Activated CD8-positive, alpha-beta memory T cell treated with anti-CD3 and anti-CD28 coated beads, Interleukin-2, amount 50 U/mL, for 4 hours (primary cell): Measurements from ENCODE around the gene ZNF385B.
"Not testable (repeated sequence)": the region's sequence is repeated elsewhere in the genome, so short reads cannot be mapped to it uniquely, and the experiment has no call there.

Experiments used
- DNase-seq: peaks from one replicate; pipeline ENCODE4 v3.0.0-alpha.2; 2020

Gene ZNF385B

DNA sequence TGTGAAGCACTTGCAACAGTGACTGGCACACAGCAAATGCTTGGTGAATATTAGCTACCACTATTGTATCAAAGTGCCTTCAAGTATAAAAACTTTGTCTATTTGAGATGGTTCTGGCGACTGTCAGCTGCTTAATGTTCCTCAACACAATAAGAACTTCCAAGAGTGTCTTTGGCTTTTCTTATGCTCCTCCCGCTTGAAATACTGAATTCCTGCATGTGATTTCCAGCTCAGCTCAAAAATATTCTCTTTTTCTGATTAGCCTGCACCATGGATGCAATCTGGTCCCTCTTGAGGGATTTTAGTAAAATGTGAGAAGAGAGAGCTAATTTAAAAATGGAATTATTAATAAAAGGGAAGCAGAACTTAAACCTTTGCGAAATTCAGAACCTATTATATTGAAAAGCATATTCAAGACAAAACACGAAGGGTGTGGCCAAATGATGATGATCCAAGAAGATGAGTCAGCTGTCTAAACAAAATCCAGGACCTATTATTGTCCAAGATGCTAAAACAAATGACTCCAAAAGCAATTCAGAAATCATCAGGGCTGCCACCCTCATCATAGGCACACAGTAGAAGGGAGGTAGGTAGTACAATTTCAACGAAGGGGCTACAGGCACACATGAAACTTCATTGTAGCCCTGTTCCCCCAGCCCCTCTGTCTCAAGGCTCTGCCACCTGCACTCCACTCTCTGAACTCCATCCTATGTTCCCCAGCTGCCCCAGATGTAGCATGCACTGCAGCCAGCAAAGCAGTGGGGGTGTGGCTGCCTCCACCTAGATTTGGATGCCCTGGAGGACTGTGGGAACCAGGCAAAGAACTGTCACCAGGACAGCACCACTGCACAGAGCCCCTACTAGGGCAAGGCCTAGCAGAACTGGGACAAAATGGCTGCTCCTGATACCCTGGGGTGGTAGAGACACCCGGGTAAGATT, 190.1 kb downstream of the ZNF385B start:
- no peak for DNase-seq

DNA sequence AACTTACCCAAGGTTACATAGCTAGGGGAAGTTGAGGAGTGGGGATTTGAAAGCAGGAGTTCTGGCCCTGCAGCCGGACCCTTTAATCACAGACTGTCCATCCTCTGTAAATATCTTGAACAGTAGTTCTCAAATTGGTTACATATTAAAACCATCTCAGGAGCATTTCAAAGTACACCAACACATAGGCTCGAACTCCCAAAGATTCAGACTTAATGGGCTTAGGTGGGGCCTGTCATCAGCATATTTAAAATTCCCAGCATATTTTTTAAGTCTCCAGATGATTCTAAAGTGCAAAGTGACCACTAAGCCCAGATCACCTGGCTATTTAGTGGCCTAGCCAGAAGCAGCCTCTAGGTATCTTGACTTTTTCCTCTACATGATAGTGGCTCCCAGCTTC, 192.2 kb downstream of the ZNF385B start:
- no peak for DNase-seq

DNA sequence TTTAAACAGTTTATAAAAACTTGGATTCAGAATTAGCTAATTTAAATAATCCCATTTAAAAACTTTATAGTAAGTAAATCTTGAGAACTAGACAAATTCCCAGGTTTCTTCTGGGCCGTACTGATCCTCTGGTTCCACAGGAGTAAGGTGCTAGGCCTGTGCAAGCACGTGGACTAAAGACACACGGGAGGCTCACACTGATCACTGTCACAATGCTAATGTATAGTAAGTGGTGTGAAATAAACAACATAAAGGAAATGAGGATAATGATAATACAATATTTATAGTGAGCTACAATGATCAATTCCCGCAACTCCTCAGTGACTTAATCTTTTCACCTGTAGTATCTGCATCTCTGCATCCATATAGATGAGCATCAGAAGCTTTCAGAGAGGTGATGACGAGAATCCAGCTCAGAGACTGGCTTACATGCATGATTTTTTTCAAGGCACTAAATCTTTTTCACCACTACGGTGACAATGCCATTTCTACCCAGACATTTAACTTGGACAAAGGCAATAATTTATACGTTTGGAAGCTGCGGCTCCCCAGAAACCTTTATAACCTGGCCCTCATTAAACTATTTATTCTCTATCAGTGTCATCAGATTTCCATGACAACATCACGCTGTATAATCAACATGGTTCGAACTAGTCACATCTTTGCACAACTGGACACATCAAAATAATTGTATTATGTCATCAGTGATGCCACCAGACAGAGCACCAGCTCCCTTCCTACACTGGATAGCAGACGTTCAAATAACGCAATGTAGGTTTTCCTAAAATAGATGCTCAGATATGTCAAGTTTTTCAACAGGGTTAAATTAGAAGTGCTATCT, 196.2 kb downstream of the ZNF385B start:
- DNase-seq: no peak

DNA sequence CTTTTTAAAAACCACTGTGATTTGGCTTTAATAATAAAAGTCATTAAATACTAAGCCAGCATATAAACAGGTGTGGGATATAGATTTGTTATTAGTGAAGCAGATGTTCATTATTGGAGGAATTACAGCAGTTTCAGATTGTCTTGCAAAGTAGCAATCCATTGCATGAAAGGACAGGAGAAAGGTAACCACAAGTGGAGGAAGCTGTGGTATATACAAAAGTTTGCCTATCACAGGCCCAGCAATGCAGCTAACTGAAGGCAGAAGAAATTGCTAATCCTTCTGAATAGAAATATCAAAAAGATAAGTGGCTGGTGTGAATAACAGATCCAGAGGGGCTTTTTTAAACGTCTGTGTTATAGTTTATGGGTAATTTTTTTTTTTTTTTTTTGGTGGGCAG, 199.4 kb downstream of the ZNF385B start:
- no peak for DNase-seq

DNA sequence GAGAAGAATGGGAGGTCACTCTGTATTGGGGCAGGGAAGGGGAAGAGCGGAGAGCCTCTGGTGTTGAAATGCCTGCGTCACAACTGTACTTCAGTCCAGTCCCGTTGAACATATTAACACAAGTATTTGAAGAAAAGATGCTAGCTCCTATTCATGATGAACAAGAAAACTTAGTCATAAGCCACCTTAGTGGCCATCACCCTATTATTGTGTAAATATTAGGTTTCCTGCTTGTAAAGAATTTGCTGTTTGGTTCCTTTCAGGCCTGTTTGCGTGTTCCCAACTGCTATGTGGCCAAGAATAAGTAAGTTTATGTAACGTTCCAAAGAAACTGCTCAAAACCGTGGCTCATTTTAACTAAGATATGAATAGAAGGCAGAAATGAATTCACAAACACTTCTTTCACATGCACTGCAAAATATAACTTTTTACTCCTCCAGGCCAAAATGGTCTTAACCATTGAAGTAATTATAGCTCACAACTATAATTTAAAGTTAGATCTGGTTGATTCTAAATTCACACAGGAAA, 204.3 kb downstream of the ZNF385B start:
- DNase-seq: no peak

DNA sequence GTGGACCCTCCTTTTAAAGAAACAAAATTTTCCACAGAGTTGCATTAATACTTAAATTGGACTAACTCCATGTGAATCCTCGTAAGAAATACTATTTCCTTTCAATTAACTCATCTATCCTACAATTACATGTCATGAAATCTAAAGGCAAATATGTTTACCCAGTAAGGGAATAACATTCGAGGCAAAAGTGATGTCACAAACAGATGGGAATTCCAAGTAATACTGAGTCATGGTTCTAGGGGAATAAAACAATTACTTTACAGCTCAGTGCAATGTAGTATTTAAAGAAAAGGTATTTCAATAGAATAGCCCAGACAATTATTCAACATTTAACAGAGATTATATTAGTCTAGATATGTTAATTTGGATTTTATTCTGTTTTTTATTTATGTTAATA, 205.8 kb downstream of the ZNF385B start:
- no peak for DNase-seq

DNA sequence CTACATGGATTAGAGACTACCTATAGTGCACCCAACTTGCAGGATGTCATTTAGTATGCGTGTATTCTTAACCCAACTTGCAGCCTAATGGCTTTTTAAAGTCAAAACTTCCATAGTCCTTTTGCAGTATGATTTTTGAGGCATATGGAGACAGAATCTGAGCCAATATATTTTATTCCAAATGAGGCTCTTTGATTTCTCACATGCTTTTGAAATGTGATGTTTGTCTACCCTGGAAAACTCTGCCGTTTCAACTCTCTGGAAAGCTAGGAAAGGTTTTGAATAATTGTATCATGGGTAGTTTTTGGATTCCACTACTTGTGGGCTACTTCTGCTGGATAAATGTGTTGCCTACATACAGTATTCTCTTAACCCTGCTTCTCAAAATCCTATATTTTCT, 206.6 kb downstream of the ZNF385B start:
- DNase-seq: no peak

DNA sequence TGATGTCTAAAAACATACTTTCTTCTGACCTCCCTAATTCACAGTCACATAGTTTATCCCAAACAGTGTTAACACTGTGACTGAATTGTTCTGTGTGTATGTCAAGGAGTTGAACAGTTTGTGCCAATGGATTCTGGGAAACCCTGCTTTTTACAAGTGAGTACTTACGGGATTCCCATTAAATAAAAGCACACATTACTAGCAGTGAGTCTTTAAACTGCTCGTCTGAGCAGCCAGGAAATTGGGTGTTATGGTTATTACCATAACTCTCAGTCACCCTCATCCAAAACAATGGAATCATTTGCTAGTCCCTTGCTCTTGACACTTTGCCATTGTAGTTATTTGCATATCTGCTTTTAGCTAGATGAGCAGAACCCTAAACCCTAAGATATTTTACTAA, 209.1 kb downstream of the ZNF385B start:
- no peak for DNase-seq

DNA sequence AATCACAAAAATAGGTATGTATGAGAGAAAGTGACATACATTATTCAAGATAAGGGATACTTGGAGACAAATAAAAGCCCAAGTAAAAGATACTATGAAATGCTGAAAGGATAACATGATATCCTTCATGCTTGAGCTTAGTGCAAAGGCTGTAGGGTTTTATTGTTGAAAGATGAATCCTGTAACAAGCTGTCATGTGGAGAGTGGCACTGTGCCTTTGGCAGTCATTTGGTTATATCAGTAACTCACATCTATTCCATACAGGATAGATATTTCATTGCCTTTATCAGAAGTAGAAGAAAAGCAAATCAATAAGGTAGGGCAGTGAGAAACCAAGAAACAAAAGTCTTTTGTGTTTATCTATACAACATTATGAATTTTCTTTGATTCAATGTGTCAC, 211.0 kb downstream of the ZNF385B start:
- no peak for DNase-seq

DNA sequence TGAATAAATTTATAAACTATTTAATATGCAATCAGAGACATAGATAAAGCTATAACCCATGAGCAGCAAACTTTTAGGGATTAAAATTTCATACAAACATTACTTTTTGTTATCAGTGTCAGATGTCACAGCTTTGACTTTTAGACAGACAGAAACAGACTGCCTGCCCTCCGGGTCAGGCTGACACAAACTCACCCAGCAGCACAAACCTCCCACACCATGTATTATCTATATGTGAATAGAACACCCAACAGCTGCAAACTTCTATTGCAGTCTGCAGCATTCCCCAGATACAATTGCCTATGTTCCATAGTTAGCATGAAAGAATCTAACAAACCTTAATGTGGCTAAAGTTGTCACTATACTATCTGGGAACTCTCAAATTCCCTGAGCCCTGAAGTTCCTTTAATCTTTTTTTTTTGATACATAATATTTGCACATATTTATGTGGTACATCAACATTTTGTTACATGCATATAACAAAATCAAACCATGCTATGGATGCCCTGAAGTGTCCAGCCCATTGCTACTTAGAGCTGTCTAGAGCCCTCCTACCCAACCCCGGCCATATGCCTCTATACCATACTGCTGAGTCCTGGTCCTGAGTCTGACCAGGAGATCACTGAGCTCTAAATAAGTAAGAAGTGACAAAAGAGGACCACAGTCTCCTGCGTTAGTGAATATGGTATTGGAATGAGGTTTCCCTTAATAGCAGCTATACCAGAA, 214.4 kb downstream of the ZNF385B start:
- DNase-seq: no peak

DNA sequence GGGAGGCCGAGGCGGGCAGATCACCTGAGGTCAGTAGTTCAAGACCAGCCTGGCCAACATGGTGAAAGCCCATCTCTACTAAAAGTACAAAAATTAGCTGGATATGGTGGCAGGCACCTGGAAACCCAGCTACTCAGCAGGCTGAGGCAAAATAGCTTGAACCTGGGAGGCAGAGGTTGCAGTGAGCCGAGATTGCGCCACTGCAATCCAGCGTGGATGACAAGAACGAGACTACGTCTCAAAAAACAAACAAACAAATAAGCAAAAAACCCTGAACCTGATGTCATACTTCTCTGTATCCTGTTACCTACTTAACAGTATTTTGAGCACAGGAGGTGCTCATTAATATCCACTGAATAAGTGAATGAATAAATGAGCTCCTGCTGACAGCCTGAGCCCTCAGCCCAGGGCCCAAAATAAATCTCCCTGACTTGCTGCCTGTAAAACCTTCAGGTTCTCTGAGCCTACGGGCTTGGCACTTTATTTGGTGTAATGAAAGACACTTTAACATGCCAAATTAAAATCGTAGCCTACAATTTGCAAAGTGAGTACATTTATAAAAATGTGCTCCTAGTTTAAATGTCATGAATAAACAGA, 215.1 kb downstream of the ZNF385B start:
- DNase-seq: no peak

DNA sequence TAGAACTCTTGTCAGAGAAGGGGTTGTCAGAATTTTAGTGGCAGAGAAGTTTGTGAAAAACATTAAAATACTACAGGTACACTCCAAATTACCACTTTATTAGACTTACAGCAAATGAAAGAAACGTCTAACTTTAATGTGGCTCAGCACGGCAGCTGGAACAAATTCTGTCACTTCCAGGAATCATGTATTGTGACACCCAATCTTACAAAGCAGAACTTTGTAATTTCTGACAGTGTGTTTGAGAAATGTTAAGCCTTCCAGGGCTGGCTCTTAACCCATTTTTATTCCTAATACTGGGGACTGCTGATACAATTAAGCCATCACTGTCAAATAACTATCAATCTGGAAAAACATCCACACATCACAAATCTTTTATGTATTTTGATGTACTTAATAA, 216.4 kb downstream of the ZNF385B start:
- no peak for DNase-seq

DNA sequence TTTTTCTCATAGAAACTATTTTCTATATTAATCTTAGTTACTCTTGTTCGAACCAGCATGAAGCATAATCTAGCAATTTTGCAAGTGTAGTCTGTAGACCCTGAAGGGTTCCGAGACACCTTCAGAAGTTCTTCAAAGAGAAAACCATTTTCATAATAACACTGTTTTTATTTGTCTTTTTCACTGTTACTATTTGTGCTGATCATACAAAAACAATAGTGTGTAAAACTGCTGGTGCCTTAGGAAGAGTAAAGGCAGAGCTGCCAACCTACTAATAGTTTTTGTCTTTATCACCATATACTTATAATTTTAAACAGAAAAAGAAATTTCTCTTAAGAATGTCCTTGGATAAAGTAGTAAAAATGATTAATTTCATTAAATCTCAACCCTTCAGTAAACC, 218.9 kb downstream of the ZNF385B start:
- no peak for DNase-seq

DNA sequence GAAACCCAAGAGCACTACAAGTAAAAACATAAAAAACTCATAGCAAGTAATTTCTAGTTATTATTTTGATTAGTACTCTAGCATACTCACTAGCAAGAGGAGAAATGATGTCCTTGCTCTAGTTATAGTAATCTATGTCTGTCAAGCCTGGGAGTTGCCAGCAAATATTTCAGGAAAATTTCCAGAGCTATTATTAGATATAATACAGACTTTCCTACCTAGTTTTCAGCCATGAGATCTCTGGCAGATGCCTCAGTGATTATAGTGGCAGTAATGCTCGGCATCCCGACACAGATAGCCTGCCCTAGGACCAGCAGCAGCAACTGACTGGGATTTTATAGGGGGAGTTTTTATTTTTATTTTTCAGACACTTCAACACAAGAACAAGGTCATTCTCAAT, 224.4 kb downstream of the ZNF385B start:
- DNase-seq: no peak

DNA sequence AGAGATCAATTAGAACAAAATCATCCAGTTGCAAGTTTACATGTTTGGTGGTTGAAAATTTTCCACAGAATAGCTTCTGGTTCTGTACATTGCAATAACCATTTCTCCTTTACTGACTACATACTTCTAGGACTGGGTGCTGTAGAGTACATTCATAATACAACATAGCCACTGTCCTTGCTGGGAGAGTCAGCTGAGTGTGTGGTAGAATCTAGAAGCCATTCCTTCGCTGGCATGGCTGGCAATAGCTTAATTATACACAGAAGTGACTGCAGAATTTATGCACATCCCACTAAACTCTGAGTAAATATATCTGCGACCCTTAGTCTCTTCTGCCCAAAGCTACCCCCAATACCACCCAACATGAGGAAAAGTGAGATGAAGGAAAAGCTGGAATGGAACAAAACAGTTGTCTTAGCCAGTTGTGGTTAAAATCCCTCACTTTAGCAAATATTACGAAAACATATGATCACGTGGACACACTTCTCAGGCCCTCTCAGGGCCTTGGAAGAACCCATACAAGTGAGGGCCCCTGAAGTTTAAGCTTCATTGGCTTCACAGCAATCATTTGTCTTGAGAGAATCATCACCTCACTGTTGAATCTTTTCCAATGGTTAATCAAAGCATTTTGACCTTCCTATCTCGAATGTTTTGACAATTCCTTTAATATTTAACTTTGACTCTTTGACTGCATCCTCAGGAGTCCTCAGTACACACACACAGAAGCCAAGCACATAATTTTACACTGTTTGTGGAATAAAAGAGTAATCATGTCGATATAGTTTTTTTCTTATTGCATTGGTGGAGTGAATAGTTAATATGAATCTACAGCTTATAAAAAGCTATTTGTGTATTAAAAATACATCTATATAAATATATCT, 225.1 kb downstream of the ZNF385B start:
- DNase-seq: no peak

DNA sequence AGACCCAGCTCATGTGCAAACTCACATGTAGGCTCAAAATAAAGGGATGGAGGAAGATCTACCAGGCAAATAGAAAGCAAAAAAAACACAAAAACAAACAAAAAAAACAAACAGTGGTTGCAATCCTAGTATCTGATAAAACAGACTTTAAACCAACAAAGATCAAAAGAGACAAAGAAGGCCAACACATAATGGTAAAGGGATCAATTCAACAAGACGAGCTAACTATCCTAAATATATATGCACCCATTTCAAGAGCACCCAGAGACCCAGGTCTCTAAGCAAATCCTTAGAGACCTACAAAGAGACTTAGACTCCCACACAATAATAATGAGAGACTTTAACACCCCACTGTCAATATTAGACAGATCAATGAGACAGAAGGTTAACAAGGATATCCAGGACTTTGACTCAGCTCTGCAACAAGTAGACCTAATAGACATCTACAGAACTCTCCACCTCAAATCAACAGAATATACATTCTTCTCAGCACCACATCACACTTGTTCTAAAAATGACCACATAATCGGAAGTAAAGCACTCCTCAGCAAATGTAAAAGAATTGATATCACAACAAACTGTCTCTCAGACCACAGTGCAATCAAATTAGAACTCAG, 229.5 kb downstream of the ZNF385B start:
- not testable (repeated sequence) for DNase-seq

DNA sequence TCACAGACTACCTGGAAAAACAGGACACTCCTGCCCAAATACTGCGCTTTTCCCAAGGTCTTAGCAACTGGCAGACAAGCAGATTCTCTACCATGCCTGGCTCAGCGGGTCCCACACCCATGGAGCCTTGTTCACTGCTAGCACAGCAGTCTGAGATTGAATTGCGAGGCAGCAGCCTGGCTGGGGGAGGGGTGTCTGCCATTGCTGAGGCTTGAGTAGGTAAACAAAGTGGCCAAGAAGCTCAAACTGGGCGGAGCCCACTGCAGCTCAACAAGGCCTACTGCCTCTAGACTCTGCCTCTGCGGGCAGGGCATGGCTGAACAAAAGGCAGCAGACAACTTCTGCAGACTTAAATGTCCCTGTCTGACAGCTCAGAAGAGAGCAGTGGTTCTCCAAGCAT, 231.6 kb downstream of the ZNF385B start:
- not testable (repeated sequence) for DNase-seq

DNA sequence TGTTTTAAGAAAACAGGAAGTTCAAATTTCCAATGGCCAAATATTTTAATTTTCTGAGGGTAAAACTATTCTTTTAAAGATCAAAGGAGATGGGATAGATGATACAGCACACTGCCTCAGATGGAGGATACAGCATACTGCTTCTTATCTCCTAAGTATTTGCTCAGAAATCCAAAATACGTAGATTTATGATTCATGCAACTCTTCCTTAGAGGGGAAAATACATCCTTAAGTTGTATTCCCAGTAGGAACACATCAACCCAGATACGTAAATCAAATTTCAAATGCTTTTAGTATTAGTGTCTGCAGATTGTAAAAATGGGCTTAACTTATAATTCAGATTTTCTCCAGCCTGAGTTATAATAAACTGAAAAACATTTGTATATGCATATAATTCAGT, 235.2 kb downstream of the ZNF385B start:
- DNase-seq: no peak

DNA sequence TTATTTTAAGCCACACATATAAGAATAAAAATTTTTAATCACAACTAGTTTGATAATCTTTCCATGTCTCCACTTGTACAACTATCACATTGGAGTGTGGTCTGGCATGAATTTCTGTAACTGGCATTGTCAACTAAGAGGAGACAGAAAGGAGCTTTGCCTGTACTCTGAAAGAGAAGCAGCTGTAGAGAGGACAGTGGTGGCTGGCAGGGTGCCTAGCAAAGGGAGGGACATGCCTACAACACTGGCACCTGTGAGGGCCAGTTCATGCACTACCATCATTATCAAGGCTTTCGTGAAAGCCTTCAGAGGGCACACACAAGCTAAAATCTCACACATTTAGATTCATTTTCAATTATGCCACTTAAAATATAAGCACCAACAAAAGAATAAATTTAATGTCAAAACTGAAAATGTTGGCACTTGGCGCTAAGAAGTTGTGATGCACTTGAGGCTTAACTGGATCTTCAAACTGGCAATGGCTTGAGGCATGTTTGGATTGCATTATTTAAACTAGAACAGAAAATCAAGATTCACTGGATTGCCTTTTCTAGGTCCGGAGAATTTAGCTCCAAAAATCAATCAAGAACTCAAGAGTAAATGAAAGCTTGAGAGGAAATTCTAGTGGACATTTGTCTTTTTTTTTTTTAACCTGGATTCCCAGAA, 238.6 kb downstream of the ZNF385B start:
- DNase-seq: no peak

DNA sequence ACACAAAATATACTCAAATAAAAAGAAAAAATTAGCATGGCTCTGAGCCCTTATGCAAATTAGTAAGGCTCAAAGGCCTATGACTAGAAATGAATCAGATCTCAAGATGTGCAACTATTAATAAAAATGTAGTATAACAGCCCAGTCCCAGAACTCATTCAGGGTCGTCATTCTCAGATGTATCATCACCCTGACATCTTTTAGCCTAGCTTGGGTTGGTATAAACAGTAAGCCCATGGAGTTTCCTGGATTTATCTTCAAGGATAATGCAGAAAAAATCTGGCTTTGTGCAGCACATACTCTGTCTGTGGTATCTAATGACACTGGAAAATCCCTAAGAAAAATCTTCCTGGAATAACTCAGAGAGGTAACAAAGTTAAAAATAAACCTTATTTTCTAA, 239.3 kb downstream of the ZNF385B start:
- DNase-seq: no peak
